Activated CD4-positive, alpha-beta T cell treated with anti-CD3 and anti-CD28 coated beads, Interleukin-10, Interleukin-2, amounts not matched to agents 100 ng/mL and 50 ng/mL, durations not matched to agents 16 hours and 8 hours (primary cell): Measurements from ENCODE around the gene COL28A1.

Experiments
- DNase-seq: peaks from one replicate; pipeline ENCODE4 v3.0.0-alpha.2; 2020

Gene COL28A1

DNA sequence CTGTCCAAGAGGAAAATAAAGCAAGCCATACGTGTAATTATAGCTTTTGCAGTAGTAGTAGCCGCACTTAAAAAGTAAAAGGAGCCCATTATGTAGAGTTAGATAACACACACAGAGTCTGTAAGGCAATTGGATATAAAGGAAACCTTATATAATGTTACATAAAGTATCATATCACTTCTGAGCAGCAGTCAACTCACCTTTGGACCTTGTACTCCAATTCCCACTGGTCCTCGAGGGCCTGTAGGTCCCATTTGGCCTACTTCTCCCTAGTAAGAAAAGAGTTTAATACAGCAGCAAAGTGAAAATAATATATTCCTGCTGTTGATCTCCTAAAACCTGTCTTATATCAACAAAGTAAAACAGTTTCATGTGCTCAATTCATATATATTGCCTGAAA lies 83.6 kb downstream of the COL28A1 start:
- no peak for DNase-seq

DNA sequence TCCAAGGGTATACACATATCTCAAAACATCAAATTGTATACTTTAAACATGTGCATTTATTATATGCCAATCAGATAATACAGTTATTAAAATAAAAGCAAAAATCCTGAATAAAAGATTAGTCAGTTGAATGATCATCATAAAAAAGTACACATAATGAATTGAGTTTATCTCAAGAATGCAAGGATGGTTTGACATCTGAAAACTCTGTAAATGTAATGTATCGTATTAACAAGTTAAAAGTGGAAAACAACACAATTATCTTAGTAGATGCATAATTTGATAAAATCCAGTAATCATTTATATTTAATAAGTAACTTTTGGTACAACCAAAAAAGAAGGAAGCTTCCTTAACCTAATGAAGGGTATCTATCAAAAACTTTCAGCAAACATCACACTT lies 86.6 kb downstream of the COL28A1 start:
- no peak for DNase-seq

DNA sequence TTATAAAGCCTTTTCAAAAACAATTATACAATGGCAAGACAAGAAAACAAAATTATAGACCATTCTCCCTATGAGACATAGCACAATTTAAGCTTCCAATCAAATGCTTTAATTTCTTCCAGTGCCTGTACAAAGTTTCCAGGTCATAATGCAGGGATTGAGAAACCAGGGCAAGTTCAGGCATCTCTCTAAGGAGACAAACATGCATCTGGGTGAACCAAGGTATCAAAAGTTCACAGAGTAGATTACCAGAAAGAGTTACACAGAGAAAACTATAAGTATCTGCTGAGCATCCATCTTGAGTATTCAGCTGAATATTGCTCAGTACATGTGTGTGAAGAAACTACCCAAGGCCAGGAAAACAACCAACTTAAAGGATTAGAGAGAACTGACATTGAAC lies 89.1 kb downstream of the COL28A1 start:
- DNase-seq, result no peak

DNA sequence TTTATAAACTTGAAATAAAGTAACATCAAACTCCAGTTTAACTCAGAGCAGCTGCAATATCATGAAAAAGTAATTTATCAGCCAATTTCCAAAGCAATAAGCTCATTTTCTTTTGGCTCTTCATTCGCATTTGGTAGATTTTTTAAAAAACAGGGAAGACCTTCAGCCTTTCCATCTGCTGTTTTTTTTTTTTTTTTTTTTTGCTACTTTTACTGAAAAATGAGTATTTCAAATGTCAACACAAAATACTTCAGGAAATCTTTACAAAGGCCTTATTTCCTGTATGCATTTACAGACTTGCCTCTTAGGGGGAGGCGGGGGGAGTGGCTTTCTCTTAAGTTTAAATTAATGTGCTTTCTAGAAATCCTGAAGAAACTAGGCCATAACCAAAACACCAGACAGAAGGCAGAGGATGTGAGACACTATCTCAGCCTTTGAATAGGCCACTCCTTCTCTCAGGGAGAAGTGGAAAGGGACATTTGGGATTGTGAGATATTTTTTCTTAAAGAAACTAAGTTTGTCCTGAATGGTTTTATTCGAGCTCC lies 91.8 kb downstream of the COL28A1 start:
- no peak for DNase-seq

DNA sequence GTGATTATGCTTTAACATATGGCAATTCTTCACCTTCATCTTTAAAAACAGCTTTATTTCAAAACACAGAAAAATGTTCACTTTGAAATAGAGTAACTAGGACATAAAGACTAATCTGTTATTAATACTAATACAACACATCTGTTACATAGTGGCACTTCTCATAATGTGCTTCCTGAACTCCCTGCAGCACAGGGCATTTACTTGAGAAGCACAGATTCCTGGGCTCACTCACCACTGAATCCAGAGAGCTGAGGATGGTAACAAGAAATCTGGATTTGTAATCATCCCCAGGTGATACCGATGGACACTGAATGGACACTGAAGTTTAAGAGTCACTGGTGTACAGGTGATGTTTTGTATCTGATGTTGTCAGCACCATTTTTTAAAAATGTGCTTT lies 96.1 kb downstream of the COL28A1 start:
- no peak for DNase-seq

DNA sequence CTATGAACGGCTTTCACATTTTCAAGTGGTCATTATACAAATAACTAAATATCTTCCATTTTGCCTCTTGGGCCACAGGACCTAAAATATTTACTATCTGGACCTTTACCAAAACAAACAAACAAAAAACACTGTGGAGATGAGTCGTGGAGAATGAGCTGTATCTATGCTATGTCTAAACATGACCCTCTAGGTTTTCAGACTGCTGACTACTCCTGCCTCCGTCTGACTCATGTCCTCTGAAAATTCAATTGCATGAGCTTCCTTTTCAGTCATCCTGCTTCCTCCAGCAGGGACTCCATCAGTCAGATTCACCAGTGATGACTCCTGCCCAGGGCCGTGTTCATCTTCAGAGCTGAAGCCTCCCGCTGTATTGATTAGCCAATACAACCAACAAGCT lies 96.8 kb downstream of the COL28A1 start:
- DNase-seq, result peak; percentile 6

DNA sequence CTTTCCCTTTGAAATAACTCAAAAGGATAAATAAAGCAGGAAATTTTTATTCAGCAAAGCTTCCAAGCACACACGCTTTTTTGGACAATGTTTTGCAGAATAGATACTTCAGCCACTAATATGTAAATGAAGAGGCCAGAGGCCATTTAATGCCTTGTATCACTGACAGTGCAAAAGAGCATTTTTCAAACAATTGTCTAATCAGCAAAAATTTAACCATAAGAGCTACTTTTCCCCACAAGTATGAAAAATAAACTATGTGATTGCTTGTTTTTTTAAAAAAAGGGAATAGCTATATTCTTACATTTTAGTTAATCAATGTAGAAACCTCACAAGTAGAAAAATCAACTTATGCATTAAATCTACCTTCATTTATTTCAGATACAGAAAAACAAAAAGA lies 99.7 kb downstream of the COL28A1 start:
- no peak for DNase-seq

DNA sequence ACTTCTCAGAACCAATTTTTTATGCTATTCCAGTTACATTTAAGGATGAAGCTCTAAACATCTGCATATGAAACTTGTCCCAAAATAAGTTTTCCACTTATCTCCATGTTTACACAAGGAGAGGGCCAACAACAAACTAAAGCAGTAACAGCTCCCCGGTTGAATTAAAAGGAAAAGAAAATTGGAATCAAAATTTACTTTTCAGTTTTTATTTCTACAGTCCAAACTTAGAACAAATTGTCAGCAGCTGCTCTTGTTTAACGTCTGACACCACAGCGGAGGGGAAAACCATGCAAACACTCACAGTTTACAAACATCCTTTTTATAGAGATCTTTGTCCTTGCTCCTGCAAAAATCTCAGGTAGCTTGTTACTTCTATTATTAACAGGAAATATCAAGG lies 101.3 kb downstream of the COL28A1 start:
- DNase-seq, result no peak

DNA sequence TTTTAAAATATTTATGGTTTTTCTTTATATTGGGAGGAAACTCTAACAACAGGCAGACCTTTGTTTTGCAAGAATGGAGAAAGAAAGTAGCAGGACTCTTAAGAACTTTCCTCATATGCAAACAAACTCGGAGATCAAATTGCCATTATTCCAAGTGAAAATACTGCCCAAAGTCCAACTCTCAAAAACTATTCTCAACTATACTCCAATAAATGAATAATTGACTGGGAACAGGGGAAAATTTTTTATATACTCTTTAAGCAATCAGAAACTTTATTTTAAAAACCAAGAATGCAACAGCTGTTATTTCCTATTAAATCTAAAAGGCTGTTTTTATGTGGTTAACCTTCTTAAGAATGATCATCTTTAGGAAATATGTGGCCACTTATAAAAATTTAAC lies 101.9 kb downstream of the COL28A1 start:
- DNase-seq, result no peak

DNA sequence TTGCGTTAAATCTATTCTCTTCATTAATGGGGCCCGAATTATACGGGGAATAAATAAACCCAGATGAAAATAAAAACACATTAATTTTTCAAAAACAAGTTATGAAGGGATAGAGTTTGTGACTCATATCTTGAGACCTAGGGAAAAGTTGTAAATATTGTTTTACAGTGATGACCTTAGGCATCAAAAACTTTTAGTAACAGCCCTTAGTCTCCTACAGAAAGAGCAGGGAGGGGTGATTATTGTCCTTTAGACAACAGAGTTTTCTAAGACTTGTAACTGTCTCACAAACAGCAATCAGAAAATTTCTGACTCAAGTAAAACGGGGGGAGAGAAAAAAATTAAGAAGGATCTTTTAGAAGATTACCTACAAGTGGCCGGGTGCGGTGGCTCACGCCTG lies 102.7 kb downstream of the COL28A1 start:
- no peak for DNase-seq

DNA sequence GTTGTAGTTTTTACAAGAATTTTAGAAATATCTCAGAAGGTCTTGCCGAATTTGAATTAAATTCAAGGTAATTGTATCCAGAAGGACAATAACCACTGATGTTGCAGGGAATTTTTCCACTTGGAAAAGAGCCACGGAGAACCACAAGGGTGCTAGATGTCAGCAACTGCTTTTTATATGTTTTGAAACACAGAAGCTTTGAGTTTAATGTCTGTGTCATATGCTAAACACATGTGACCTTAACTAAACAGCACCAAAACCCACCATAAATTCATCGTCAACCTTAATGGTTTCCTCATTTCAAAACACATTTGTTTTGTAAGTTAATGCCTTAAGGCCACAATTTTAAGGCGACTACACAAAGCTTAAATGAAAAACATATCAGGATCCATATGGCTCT lies 106.9 kb downstream of the COL28A1 start:
- no peak for DNase-seq

DNA sequence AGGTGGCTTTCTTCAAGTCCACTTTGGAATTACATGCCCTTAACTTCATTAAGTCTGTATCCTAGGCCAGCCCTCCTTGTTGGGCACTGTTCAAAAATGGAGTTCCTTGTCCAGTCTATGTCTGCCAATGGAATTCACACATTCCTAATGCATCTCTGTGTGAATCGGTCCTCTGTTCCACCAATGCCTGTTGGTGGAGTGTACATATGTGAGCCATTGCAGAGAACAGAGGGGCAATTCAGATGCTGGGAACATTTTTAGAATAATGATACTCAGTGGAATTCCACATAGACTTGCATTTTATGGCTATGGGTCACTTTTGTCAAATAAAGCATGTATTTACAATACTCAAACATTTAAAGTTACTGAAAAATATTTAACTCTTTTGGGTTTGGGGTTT lies 108.3 kb downstream of the COL28A1 start:
- DNase-seq, result no peak

DNA sequence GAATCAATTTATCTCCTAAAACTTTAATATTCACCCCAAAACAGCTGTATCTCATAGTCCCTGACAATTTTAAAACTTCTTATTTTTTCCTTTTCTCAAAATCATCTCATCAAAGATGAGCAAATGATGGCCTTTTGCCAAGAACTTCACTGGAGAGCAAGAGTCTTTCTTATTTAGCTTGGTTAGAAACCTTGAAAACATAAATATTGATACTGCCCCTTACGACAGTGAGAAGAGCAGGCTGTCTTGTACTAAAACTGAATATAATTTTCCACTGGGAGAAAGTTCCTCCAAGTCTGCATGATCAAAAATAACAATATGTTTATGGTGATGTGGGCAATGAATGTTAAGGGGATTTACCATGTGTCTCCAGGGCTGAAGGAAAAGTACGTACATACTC lies 109.0 kb downstream of the COL28A1 start:
- DNase-seq, result no peak

DNA sequence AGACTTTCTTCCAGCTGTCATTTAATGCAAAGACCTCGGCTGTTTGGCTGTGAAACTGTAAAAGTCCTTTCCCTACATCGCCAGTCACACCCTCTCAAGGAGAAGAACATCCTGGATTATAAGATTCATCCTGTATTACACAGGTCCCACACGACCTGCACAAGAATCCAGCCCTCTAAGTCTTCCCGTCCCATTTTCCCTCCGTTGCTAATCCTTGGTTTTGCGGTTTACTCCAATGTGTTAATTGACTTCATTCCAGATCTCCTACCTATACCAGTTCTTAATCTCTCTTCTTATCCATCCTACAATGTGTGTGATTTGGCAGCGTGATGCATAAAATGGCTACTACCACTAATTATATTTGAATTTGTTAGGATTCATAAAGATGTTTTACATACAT lies 110.4 kb downstream of the COL28A1 start:
- DNase-seq, result no peak

DNA sequence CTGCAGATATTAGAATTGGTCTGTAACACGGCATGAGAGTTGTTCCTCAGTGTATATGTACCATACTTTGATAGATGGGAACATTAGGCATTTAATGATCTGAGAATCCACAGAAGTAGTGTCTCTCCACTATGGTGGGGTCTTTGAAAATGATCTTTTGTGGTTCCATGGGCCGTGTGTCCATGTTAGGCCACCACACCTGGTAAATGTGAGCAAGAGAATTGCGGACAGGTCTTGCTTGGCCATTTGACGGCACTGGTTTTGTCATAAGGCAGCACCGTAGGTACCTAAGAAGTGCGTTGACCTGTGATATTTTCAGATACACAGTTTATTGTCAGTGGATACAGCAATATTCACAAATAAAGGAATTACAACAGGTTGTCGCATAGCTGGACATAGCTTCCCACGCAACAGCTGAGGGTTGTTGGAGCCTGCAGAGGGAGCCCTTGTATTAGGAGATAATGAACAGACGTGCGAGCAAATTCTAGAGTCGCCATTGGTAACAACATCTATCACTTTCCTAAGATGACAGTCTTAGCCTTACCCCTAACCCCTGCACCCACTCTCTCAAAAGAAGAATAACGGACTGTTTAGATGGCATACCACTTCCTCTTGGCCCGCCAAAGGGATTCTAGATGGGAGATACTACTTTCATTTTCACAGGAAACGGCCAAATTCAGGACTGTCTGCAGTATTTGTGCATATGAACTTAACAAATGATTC lies 111.4 kb downstream of the COL28A1 start:
- peak; percentile 54 for DNase-seq

DNA sequence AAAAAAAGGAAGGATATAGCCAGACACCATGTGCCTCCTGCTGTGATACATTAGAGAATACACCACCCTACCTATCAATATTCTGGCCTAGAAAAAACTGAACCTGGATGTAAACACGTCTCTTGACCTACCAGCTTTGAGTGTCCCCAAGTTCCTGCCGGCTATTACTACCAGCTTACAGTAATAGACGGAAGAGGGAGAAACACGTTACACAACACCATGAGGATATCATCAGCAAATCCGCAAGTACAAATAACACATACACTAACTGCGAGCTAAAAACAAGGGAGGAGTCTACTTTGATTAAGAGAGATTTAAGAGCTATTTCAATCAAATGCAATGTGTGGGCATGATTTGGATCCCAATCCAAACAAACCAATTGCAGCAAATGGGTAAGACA lies 113.0 kb downstream of the COL28A1 start:
- DNase-seq, result no peak

DNA sequence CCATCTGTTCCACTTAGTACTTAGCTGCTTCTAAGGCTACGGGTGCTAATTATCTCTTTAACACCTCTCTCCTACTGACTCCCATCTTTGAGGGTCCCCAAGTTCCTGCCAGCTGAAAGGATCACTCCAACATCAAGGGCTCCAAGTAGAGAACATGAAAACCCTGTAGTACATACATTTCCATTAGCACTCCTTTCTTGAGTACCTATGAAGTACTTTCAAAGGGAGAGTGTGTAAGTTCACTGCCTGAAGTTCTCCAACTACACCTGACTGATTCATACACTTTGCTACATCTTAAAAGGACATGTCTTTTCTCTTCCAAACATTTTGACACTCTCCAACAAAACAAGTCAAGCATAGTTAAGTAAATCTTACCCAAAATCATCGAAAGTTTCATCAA lies 113.8 kb downstream of the COL28A1 start:
- no peak for DNase-seq

DNA sequence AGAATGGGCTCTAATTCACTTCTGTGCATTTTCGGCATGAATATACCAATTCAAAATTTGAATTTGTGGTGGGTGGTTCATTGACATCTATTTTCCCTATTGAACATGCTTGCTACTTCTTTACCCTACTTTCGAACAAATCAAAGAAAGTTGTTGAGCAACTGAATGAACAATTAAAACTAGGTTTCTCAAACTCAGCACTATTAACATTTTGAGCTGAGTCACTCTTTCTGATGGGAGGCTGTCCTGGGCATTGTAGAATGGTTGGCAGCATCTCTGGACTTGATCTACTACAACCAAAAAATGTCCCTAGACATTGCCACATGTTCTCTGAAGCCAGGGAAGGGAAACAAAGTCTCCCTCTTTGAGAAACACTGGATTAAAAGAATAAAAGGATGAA lies 116.7 kb downstream of the COL28A1 start:
- no peak for DNase-seq

DNA sequence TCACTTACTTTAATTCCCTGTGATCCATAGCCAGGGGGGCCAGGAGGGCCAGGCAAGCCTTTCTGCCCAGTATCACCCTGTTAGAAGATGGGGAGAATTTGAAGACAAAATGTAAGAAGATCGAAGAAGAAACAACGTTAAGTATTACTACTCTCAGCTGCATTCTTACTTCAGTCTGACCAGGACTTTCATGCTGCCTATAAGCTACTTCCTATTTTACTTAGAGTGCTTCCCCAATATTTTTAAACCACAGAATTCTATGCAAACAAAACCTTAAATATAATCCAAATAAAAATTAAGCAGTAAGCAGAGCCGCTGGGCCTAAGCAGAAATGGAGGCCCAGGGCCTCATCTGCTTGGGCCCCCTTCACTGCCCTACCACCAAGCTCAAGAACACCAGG lies 117.8 kb downstream of the COL28A1 start:
- no peak for DNase-seq

DNA sequence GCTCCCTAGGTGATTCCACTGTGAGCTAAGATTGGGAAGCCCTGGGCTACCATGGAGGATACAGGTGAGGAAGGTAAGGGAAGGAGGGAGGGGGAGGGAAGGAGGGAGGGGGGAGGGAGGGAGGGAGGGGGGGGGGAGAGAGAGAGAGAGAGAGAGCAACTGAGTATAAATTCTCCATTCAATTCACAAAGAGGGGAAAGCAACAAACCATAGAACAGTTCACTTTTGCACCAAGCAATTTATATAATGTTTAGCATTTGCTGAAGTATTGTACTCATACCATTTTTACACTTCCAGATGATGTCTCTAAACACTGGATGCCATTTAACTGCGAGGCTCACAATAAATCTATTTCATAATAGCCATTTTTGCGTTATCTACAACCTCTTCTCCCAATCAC lies 118.3 kb downstream of the COL28A1 start:
- DNase-seq, result no peak

DNA sequence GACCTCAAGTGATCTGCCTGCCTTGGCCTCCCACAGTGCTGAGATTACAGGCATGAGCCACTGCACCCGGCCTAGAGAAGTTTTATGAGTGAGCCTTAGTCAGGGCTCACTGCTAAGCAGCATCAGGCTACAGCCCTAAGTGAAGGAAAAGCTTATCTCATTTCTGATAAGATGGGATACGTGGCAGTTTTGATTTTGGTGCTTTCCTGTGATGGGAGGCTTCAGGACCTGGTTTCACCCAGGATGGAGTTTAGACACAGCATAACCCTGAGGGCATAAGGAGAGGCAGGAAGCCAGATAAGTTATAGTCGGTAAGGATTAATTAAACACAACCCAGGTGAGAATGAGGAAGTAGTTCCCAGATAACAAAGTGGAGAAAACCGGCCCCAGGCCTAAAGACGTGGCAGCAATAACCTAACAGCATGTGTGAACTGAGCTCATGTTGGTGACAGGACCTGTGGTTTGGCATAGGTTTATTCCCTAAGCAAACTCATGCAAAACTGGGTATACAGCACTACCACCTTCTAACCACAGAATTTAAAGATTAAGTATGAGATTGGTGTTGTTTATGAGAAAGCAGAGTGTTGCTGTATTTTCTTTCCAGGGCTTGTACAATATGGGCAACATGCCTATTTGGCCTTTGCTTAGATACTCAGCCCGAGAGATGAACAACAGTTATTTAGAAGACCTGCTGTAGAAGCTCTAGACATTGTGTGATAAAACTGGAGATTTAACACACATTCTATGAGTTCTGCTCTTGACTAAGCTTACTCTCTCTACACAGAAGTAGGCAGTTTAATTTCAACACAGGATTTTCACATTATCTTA lies 119.4 kb downstream of the COL28A1 start:
- DNase-seq, result peak; percentile 24

DNA sequence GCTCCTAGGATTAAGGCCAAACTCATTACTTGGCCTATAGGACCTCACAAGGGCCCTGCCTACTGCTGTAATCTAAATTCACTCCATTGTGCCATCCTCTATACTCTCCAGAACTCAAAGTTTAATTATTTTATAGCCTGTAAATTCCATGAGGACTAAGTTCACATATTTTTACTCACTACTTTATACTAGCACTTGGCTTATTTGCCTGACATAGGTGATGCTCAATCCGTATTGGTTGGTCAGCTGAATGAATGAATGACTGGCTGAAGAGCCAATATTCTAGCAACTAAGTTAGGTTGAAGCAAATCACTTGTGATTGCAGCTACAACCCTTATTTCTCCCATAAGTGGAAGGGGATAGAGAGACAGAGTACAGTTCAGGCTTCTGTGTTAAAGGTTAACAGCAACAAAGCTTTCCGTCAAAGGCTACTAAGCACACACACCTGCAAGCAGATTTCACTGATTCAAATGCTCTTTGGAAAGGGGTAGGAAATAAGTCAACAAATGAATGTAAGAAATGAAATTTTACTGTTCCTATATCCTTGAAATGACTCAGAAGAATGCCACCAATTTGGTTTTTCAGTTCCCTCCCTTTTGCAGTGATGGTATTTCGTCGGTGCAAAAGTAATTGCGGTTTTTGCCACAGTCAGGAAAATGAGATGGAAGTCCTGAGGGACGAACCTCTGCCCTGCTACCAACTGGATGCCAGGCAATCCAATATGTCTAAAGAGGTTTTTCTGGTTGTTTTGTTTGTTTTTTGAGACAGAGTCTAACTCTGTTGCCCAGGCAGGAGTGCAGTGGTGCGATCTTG lies 120.7 kb downstream of the COL28A1 start:
- no peak for DNase-seq

DNA sequence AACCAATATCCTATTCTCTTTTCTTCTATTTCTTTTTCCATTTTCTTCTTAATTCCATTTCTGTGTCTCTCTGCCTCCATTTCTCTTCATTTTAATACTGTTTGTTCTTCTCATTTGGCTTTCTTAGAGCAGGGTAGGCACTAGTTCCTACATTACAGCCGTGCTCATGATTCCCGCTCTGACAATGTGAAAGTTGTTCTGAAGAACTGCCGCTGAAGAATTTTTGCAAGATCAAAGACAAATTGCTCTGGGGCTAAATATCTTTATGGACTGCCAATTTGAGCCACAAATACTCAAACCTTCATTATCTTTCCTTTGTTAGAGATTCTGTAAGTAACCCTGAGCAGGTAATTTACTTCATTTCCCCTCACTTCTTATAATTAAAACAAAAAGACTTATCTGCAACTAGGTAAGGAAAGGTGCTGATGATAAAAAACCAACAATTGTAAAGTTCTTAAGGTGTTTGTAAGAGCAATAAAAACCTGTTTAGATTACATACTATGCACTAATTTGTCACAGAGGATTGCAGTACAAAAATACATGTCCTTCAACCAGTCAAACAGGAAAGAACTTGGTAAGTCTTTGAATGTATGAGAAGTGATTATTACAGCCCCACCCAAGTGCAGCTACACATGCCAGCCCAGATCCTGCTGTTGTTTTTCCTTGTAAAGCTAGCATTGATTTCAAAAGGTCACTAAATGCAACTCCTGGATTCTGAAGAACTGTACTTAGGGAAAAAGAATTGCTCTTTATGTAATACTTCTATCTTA lies 127.5 kb downstream of the COL28A1 start:
- no peak for DNase-seq
